ENCODE data around the gene SCN2A.

SCN2A gene

GRCh38 chr2:165428926-165429325 is 189.7 kb downstream of the SCN2A start:
- no peak for DNase-seq

DNA sequence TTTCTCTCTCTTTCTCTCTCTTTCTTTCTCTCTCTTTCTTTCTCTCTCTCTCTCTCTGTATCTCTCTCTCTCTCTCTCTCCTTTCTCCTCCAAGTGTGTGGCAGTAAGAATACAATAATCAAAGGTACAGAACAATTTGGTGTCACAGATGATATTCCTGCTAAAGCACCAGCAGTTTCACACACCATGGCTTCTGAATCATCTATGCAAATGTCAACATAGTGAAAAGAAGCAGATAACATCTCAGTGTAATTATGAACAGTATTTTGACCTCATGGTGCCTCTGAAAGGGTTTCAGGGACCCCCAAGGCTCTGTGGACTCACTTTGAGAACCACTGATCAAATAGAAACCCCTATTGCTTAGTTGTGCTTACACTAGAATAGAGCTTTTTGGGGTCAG is 191.8 kb downstream of the SCN2A start:
- DNase-seq = no peak

DNA sequence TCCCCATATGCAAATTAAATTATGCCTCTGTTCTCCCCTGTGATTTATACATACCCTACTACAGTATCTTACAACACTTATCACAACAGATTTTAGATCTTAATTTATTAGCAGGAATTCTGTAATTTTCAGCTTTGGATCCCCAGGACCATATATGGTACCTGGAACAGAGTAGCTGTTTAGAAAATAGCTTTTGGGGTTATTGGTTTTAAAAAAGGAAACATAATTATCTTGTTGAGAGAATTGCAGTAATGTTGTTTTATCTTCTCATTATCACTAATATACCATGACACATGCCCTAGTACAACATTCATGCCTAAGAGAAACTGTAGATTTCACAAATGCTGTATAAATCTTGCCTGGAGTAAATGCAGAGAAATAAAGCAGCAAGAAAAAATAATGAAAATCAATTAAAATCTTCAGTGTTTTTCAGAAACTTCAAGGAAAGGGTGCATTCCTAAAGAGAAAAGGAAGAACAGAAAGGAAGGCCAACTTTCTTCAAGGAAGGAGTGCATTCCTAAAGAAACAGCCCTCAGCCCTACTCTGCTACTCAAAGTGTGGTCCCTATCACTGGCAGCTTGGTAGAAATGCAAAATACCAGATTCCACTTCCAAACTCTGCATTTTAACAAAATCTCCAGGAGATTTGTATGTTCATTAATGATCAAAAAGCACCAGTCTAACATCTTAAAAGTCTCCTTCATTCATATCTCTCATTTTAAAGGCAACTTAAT is 193.2 kb downstream of the SCN2A start:
- no peak for DNase-seq

DNA sequence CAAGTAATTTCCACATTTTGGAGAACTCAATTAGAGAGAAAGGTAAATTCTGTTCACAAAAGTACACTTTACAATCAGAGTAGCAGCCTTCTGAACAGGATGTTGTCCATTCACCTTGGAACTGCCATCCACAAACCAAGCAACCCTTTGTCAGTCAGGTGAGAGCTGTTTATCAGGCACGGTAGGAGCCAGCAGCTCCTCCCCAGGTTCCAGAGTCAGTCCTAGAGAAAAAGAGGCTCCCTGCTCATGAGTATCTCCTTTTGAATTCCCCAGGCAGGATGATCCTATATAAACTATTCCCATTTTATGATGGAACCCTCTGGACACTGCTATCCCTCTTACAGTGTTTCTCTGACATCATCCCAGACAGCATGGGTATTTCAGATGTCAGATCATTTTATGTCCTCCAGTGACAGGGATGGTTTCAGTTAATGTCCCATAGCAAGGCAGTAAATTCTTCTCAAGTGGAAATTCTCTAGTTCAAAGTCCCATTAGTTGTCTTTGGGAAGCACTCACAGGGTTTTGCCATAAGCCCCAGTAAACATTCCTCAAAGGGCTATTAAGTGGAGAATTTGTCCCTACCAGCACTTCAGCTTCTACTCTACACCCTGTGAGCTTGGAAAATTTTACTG is 195.8 kb downstream of the SCN2A start:
- DNase-seq = no peak

GRCh38 chr2:165435611-165436010 is 196.4 kb downstream of the SCN2A start:
- DNase-seq = no peak

DNA sequence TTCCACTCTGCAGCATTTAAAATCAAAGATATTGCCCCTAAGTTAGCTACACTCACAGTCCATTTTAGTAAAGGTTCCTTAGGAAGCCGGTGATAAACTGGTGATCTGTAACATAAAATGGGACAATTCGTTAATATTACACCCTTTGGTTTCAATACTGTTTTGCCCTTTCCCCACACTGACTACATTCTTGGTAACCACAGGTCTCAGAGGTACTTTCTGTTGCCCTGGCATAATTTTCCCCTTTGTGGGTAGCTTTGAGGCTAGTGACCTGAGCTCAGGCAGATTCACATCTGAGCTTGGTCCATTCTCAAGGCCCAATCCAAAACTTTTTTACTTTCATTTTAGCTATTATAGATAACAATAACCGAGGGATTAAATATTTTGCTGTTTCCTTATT is 197.3 kb downstream of the SCN2A start:
- DNase-seq = no peak

DNA sequence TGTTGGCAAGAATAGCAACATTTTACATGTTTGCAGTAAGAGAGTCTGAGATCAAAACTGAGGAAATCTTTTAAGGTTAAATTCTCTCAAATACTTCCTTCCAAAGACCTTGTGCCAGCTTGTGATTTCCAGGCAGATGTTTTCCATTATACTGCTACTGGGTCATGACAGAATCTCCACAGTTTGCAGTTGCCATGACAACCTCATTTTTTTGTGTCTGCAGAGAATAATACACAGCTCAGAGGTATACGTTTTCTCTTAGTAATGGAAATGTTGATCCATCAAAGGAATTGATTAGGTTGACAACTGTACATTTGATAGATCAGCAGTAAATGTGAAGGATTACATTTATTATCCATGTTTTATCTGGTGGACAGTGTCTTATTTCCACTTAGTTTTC is 201.2 kb downstream of the SCN2A start:
- peak; percentile 80 for DNase-seq
